Stimulated activated CD4-positive, alpha-beta T cell treated with anti-CD3 and anti-CD28 coated beads, Interleukin-12 subunit alpha, Interleukin-12 subunit beta, amount 100 ng/mL, for 24 hours (primary cell): ENCODE measurements around the gene USP40.

Source experiments
- DNase-seq, 2 experiments: peaks; one replicate each; pipeline ENCODE4 v3.0.0-alpha.2; 2020; ENCODE audit warnings: low read depth in 2 of 2

USP40 gene

DNA sequence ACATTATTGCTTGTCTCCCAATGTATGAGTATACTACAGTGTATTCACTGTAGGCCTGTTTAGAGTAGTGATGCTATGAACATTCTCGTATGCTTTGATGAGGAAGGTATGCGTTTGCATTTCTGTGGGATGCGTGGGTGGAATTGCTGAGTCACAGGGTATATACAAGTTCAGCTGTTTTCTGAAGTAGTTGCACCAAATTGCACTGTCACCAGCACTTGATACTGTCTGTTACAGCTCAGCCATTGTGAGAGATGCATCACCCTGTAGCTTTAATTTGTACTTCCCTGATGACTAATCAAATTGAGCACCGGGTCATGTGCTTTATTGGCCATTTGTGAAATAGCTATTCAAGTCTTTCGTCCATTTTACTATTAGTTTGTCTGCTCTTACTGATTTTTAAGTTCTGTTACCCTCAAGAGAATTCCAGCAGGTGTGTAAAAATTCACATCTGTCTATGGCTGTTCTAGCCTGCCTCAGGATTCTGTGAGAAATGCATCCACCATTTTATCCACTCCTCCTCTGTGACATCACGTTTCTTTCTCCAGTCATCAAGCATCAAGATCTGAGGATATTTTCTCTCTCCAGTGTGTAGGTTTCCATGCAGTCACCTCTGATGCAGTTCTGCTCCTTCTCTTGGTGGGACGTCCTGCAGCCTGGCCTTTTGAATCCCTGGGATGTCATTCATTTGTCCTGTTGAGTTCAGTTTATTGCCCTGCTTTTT lies 139.8 kb downstream of the USP40 start:
- DNase-seq = peak; percentile 57 to 62
